SK-N-MC (cell line): ENCODE data around the gene ZNF319.
"Not testable (repeated sequence)": the region's sequence is repeated elsewhere in the genome, so short reads cannot be mapped to it uniquely, and the experiment has no call there.

ENCODE experiments used
- EZH2 ChIP-seq: fragments of 200-600 bp; sonication (generic); IDR thresholded peaks from one replicate; pipeline ENCODE4 v1.6.1; 2017; ENCODE audit warnings: antibody characterized with exemption
- POLR2AphosphoS5 ChIP-seq: IDR thresholded peaks from 2 replicates; pipeline ENCODE4 v1.6.1; 2012; ENCODE audit warnings: mild to moderate bottlenecking, low read depth, low read length, borderline replicate concordance

DNA sequence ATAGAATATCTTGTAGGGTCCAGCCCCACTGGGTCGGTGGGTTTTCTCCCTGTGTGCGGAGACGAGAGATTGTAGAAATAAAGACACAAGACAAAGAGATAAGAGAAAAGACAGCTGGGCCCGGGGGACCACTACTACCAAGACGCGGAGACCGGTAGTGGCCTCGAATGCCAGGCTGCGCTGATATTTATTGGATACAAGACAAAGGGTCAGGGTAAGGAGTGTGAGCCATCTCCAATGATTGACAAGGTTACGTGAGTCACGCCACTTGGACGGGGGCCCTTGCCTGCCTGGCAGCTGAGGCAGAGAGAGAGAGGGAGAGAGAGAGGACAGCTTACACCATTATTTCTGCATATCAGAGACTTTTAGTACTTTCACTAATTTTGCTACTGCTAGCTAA is 4.3 kb upstream of the ZNF319 start:
- not testable (repeated sequence) for TF ChIP-seq EZH2, POLR2AphosphoS5
